ENCODE measurements around the gene AURKAIP1. TPM values are rescaled to one million over a fixed set of nuclear protein-coding genes. Genes with fewer than 3 reads are reported as not detected.

The AURKAIP1 gene
- total RNA-seq, result 27.2 TPM

DNA sequence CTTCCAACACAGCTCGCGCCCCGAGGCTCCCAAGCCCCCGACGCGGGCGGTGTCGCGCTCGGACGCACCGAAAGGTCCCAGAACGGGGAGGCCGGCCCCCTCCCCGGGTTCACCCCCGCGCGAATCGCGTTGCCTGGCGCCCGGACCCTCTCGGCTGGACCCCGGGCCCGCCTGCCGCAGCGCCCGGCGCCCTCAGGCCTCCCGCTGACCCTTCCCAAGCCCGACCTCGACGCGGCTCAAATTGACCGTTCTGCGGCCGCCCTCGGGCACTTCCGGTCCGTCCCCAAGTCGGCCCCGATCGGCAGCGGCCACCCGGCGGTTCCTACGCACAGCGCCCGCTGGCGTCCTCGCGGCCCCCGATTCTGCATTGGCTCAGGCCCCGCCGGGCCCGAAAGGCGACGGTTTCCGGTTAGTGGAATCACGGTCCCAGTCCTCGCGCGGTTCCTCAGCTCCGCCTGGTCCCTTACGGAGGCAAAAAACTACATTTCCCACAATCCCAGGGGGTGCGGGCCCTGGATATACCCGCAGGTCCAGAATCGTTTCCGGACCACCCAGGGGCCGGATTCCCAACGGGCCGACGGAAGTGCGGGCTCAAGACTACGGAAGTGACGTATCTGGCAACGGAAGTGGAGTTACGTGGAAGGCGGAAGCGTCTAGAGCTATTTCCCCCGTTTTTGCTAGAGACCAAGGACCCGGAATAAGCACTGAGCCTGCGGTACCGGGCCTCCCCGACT lies at the start of gene AURKAIP1:
AURKAIP1 (minus strand) TSS at position 279 of the 734 bp plus-strand sequence. CDS start 451 bp downstream, outside the sequence.

DNA sequence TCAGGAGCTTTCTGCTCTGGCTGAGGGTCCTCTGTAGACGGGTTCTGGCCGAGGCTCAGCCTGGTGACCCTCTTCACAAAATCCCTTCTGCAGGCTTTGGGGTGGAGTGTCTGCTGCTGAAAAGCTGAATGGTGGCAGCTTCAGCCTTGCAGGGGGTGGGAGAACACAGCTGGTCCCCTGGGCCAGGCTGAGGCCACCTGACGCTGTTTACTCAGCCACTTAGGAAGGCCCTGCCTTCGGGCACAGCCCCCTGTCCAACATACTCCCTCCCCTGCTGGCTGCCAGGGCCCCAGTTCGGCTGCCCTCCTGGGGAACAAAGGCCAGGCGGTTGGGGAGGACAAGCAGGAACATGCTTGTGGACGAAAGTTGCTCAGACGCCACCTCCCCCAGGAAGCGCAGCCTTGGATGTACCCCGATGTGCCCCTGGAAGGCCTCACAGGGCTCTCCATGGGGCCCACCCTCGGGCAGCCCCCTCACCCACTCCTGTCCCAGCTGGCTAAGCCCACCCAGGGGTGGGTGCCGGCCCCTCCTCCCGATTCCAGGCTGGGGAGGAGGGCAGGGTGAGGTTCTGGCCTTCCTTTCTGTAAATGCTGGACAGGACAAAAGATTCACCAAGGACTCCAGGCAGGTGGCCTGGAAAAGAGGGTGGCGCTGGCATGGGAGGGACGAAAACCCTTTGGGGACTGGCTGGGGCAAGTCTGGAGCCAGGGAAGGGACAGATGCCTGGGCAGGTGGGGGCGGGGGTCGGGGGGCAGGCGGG lies 46.3 kb upstream of the AURKAIP1 start, which contains the start of gene ANKRD65:
ANKRD65 (minus strand) TSS at position 130 of the 760 bp plus-strand sequence. CDS start 271 bp downstream, outside the sequence.

DNA sequence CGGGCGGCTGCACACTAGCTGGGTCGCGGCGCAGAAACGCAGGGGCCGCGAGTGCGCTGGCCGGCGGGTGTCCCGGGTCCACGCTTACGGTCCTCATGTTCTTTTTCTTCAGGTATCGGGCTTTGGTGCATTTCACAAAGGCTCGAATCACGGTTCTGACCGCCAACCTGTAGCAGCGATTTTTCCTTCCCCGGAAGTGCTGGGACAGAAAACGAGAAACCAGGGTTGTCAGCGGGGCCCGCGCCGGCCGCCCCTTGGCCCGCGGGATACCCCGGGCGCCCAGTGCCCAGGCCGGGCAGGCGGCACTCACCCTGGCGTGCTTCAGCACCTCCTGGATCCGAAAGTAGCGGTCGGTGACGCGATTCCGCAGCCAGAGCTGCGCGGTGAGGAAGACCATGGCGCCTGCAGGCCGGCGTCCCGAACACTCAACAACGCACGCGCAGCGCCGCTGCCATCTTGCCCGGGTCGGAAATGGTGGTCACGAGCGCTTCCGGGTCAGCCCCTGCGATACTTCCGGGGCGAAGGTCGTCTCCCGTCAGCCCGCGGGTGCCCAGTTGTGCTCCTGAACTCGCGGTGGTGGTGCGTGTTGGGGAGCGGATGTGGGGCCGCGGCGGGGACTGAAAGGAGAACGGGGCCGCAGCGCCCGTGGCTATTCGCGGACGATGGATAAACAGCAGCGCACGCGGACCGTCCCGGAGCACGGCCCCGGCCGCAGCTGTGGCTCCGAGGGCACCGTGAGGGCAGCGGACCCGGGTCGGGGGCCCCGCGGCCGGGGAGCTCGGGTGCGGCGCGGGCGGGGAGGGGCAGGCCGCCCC lies 32.0 kb upstream of the AURKAIP1 start, which contains the start of gene MRPL20:
MRPL20 (minus strand) TSS at position 473 of the 815 bp plus-strand sequence; CDS start at position 397, 76 bp downstream.

DNA sequence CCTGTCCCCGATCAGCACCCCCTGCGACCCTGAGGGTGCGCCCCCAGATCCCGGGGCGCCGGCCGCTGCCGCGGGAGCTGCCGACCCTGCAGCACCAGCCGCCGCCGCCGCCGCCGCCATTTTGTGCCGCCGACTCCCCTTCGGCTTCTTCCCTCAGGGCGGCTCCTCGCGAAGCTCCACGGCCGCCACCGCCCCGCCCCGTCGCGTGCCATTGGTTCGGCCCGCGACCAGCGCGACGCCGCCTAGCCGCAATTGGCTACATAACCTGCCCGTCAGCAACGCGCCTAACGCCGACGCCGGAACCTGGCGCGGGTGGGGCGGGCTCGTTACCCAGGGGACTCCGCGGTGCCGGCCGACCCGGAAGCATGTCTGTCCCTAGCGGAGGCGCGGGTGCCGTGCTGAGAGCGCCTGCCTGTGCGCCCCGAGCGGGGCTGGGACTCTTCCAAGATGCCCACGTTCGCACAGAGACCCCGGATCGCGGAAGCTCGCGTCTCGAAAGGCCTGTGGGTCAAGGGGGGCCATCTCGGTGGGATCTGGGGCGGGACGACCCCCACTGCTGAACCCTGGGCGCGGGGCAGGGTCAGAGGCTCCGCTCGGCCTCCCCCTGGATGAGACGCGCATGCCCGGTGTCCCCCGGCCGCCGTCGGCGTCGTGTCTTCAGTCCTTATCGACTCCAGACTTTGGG lies 24.3 kb upstream of the AURKAIP1 start, which contains the start of gene CCNL2:
CCNL2 (minus strand) TSS at position 149 of the 685 bp plus-strand sequence; CDS start at position 120, 29 bp downstream.

DNA sequence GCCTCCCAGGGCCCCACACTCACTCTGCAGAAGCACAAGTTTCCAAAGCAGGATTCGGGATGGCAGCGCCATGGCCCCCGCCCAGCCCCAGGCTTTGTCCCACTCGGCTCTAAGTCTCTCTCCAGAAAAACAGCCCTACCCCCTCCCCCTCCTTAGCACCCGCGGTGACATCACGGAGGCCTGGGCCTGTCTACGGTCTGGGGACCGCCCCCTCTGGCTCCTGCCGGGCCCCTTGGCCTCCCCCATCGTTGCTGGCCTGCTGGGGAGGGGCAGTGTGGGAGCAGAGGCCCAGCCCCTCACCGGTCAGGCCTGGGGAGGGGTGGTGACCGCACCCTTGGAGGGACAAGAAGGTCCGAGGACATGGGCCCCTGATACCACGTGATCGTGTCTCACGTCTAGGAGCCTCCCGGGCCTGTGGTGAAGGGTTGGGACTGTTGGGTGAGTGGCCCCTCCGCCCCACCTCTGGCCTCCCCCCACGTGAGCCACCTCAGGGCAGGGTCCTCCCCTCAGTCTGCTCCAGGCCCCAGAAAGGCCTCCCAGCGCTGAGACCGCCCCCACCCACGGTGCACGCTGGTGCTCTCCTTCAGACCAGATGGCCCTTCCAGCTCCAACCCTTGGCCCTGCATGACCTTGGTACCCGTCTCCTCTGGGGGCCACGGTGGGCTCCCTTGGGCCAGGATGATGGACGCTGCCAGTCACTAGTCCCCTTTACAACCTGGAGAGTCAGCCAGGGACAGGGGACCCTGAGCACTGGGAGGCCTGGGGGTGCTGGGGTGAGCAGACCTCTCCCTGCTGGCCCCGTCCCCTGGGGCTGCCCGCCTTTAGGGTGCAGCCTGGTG lies 16.4 kb downstream of the AURKAIP1 start, which contains the start of gene MXRA8:
MXRA8 (minus strand) TSS at position 123 of the 839 bp plus-strand sequence; CDS start at position 72, 51 bp downstream.

DNA sequence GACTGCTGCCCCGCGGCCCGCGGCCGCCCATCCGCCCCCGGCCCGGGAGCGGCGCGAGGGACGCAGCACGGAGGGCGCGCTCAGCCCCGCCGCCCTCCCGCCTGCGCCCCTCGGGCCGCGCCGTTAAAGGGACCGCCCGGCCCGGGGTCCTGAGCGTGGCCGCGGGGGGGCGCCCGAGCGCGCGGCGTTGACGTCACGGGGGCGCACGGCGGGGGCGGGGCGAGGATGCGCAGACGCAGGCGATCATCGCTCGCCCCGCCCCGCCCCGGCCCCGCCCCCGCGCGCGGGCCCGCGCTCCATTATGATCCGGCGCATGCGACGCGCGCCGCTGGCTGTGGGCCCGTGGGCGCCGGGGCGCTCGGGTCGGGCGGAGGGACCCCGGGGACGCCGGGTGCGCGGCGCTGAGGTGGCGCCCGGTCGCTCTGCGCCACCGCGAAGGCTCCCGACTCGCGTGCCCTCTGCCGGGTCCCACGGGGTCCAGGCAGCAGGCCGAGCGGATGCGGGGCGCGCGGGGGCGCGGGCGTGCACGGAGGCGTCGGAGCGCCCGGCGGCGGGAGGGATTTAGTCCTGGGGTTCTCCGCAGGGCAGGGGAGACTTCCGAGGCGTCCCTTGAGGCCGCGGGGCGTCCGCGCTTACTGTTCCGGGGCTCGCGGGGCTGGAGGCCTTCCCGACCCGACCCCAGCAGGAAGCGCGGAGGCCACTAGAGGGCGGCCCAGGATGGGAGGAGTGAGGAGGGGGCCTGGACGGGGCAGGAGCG lies 25.6 kb downstream of the AURKAIP1 start, which contains the start of gene DVL1:
DVL1 (minus strand) TSS at position 163 of the 757 bp plus-strand sequence. CDS start 353 bp downstream, outside the sequence.

DNA sequence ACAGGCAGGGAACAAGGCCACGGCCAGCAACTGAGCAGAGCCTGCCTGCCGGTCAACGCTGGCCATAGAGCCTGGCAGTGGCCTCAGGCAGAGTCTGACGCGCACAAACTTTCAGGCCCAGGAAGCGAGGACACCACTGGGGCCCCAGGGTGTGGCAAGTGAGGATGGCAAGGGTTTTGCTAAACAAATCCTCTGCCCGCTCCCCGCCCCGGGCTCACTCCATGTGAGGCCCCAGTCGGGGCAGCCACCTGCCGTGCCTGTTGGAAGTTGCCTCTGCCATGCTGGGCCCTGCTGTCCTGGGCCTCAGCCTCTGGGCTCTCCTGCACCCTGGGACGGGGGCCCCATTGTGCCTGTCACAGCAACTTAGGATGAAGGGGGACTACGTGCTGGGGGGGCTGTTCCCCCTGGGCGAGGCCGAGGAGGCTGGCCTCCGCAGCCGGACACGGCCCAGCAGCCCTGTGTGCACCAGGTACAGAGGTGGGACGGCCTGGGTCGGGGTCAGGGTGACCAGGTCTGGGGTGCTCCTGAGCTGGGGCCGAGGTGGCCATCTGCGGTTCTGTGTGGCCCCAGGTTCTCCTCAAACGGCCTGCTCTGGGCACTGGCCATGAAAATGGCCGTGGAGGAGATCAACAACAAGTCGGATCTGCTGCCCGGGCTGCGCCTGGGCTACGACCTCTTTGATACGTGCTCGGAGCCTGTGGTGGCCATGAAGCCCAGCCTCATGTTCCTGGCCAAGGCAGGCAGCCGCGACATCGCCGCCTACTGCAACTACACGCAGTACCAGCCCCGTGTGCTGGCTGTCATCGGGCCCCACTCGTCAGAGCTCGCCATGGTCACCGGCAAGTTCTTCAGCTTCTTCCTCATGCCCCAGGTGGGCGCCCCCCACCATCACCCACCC lies 43.7 kb downstream of the AURKAIP1 start, which contains the start of gene TAS1R3:
TAS1R3 (plus strand) TSS at position 213 of the 898 bp plus-strand sequence; CDS start at position 279, 66 bp downstream.

DNA sequence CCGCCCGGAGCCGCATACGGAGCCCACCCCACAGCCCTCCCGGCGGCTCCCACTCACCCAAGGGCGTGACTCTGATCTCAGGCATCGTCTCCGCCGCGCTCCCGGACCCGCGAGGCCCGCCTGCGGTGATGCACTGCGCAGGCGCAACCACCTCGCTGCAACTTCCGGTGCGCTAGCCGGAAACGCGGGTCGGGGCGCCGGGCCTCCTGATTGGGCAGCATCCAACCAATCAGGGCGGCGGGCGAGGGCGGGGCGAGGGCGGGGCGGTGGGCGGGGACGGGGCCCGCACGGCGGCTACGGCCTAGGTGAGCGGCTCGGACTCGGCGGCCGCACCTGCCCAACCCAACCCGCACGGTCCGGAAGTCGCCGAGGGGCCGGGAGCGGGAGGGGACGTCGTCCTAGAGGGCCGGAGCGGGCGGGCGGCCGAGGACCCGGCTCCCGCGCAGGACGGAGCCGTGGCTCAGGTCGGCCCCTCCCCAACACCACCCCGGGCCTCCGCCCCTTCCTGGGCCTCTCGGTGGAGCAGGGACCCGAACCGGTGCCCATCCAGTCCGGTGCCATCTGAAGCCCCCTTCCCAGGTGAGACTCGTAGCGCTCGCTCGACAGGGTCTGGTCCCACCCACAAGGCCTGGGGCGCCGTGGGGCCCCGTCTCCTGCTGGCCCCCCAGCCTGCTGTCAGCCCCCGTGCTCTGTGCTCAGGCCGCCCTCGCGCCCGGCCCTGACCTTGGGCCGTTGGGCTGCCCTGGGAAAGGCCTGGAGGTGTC lies 50.3 kb downstream of the AURKAIP1 start, which contains the start of the genes CPTP and INTS11:
CPTP (plus strand) TSS at position 279 of the 764 bp plus-strand sequence. CDS start 2,109 bp downstream, outside the sequence.
INTS11 (minus strand) TSS at position 137 of the 764 bp plus-strand sequence; CDS start at position 85, 52 bp downstream.

Other genes starting within 250 kb of the AURKAIP1 start
- gene TTLL10, start 201.3 kb downstream of the AURKAIP1 start, total RNA-seq, result not detected
- gene TNFRSF18, start 168.6 kb downstream of the AURKAIP1 start, total RNA-seq, result not detected
- not detected for gene TNFRSF4, start 161.1 kb downstream of the AURKAIP1 start, total RNA-seq
- gene SDF4, start 143.2 kb downstream of the AURKAIP1 start, total RNA-seq, result 34.4 TPM
- gene B3GALT6, start 143.0 kb downstream of the AURKAIP1 start, total RNA-seq, result 24.7 TPM
- not detected for gene C1QTNF12, start 128.5 kb downstream of the AURKAIP1 start, total RNA-seq
- 52.0 TPM for gene UBE2J2, start 101.4 kb downstream of the AURKAIP1 start, total RNA-seq
- 4.4 TPM for gene SCNN1D, start 94.8 kb downstream of the AURKAIP1 start, total RNA-seq
- gene ACAP3, start 67.3 kb downstream of the AURKAIP1 start, total RNA-seq, result 202 TPM
- 10.0 TPM for gene PUSL1, start 66.6 kb downstream of the AURKAIP1 start, total RNA-seq
- gene INTS11, start 50.5 kb downstream of the AURKAIP1 start, total RNA-seq, result 69.2 TPM
- 16.3 TPM for gene CPTP, start 50.4 kb downstream of the AURKAIP1 start, total RNA-seq
- gene TAS1R3, start 43.9 kb downstream of the AURKAIP1 start, total RNA-seq, result 1.6 TPM
- gene DVL1, start 25.8 kb downstream of the AURKAIP1 start, total RNA-seq, result 80.1 TPM
- gene MXRA8, start 16.7 kb downstream of the AURKAIP1 start, total RNA-seq, result 9.1 TPM
- 262 TPM for gene CCNL2, start 24.1 kb upstream of the AURKAIP1 start, total RNA-seq
- gene MRPL20, start 32.1 kb upstream of the AURKAIP1 start, total RNA-seq, result 49.5 TPM
- 1.6 TPM for gene ANKRD65, start 46.1 kb upstream of the AURKAIP1 start, total RNA-seq
- 4.1 TPM for gene VWA1, start 60.5 kb upstream of the AURKAIP1 start, total RNA-seq
- gene ATAD3C, start 74.5 kb upstream of the AURKAIP1 start, total RNA-seq, result not detected
- 22.5 TPM for gene ATAD3B, start 96.6 kb upstream of the AURKAIP1 start, total RNA-seq
- gene ATAD3A, start 137.0 kb upstream of the AURKAIP1 start, total RNA-seq, result 13.5 TPM
- 20.3 TPM for gene TMEM240, start 165.4 kb upstream of the AURKAIP1 start, total RNA-seq
- gene SSU72, start 199.7 kb upstream of the AURKAIP1 start, total RNA-seq, result 45.4 TPM
- gene FNDC10, start 224.9 kb upstream of the AURKAIP1 start, total RNA-seq, result 2.2 TPM
- 67.6 TPM for gene MIB2, start 240.3 kb upstream of the AURKAIP1 start, total RNA-seq